Measurements from ENCODE around the gene TTC39B.

TTC39B gene

GRCh38 chr9:15116130-15116580 lies 190.9 kb downstream of the TTC39B start:
- Mint-ChIP-seq H3K36me3 (no peaks in the 10 kb centered on the region), H3K27me3 (peaks cover 1% of the 10 kb centered on the region), H3K4me1 (no peaks in the 10 kb centered on the region), H3K9me3 (no peaks in the 10 kb centered on the region), H3K4me3 (no peak overlapping the region), H3K27ac (no peak overlapping the region)
- no peak for DNase-seq (ENCODE audit: low spot score in 2 of 2)
- ATAC-seq (ENCODE audit: low read depth): no peak

GRCh38 chr9:15115702-15116101 lies 191.3 kb downstream of the TTC39B start:
- ATAC-seq (ENCODE audit: low read depth) (no peak), DNase-seq (ENCODE audit: low spot score in 2 of 2) (no peak)
- H3K9me3 Mint-ChIP-seq: no peaks in the 10 kb centered on the region
- no peak overlapping the region for H3K4me3 Mint-ChIP-seq
- no peaks in the 10 kb centered on the region for H3K4me1 Mint-ChIP-seq
- H3K27ac Mint-ChIP-seq: no peak overlapping the region
- no peaks in the 10 kb centered on the region for H3K36me3 Mint-ChIP-seq
- H3K27me3 Mint-ChIP-seq: peaks cover 1% of the 10 kb centered on the region

GRCh38 chr9:15115041-15115440 lies 192.0 kb downstream of the TTC39B start:
- no peak for DNase-seq (ENCODE audit: low spot score in 2 of 2)
- Mint-ChIP-seq H3K27me3 (peaks cover 1% of the 10 kb centered on the region), H3K27ac (no peak overlapping the region), H3K4me1 (no peaks in the 10 kb centered on the region), H3K4me3 (no peak overlapping the region), H3K9me3 (no peaks in the 10 kb centered on the region), H3K36me3 (no peaks in the 10 kb centered on the region)
- no peak for ATAC-seq (ENCODE audit: low read depth)
